HG02759 (cell line): ENCODE results near the gene BTBD3.

Source experiments
- ATAC-seq: cut with Tn5 transposase; IDR thresholded peaks from one replicate; pipeline ENCODE4 v1.9.1; 2021; ENCODE audit warnings: mild to moderate bottlenecking, moderate library complexity; ENCODE audit not compliant: unreplicated experiment

The BTBD3 gene

GRCh38 chr20:11965602-11966001, 47.9 kb downstream of the BTBD3 start:
- ATAC-seq, result no peak

GRCh38 chr20:11966186-11966585, 48.5 kb downstream of the BTBD3 start:
- ATAC-seq, result no peak

- no peak for ATAC-seq
Observed at GRCh38 chr20:11970243-11970836, 52.6 kb downstream of the BTBD3 start.

GRCh38 chr20:11972478-11972877, 54.8 kb downstream of the BTBD3 start:
- ATAC-seq, result no peak
